HG03095 (cell line): ENCODE measurements around the gene PLXNA4.

Experiments used
- ATAC-seq: cut with Tn5 transposase; IDR thresholded peaks from one replicate; pipeline ENCODE4 v1.9.1; 2021; ENCODE audit warnings: moderate library complexity; ENCODE audit not compliant: unreplicated experiment

Gene PLXNA4

DNA sequence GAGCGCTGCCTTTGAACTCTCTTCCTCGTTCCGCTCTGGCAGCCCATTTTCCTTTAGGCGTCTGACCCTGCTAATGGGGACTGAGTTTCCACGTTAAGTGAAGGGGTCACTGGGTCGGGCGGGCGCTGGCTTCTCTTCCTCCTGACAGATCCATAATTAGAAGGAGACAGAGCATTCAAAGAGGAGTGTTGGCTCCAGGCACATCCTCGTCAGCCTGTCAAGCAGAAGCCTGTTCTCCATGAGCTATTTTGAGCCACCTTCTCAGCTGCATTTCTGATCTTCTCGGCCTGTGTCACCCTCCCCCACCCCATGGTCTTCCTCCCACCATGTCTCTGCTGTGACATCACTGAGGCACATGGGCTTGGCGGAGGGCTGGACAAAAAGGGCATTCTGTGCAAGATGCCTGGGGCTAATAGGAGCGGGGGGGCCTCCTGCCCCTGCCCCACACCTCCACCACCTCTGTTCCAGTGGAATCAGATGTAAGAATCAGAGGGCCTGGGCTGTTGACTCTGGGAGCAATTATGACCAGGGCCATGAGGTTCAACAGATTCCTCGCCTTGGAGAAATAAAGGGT, 248.1 kb downstream of the PLXNA4 start:
- no peak for ATAC-seq

DNA sequence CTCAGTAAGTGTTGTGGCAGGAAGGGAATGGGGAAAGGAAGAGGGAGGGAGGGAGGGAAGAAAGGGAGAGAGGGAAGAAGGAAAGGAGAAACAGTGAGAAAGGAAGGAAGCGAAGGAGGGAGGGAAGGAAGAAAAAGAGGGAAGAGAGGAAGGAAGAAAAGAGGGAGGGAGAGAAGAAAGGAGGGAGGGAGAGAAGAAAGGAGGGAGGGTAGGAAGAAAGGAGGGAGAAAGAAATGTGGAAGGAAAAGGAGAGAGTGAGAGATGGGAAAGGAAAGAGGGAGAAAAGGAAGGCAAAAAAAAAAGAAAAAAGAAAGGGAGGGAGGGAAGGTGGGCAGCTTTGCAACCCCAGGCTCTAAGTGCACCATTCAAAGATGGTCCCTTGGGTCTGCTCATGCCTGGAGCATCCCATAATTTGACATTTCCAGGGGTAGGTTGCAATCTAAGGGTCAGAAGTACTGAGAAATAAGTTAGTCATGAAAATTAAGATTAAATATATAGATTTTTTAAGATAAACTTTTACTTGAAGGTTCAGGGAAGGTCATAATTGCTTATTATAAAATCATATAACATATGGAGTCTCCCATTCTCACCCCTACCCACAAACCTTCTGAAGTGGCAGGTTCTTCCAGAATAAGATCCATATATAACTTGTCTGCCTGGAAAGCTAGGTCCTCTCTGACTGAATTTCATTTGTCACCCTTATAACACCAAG, 249.2 kb downstream of the PLXNA4 start:
- ATAC-seq: no peak

DNA sequence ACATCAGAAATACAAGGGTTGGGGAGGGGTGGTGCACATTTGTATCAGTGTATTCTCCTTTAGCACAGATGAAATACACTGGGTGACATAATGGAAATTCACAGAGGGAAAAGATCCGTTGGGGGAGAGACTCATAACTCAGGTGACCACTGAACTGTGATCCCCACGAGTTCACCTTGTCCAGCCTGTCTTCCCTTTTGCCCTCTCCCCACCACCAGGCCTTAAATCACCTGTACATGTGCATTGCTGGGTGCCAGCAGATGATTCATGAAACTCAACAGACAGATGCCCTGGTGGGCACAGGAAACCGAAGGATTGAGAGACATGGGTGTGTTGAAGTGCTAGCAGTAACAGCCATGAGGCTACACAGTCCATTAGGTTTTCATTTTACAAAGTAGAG, 253.3 kb downstream of the PLXNA4 start:
- ATAC-seq: no peak

DNA sequence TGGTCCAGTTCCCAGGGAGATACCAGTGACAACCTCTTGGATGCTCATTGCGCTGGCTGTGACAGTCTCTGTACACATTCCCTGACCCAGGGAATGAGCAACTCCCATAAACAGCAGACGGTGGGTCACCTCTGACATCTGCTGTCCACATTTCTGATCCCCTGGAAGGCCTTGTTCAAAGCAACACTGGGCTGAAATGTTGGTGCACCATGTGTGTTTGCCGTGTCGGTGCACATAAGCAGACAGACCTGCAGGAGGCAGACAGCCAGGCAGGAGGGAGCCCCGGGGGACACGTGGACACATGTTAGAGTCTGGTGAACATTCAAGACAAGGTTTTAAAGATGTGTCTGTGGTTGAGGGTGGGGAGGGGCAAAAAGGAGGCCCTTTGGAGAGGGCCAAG, 254.9 kb downstream of the PLXNA4 start:
- ATAC-seq: no peak

DNA sequence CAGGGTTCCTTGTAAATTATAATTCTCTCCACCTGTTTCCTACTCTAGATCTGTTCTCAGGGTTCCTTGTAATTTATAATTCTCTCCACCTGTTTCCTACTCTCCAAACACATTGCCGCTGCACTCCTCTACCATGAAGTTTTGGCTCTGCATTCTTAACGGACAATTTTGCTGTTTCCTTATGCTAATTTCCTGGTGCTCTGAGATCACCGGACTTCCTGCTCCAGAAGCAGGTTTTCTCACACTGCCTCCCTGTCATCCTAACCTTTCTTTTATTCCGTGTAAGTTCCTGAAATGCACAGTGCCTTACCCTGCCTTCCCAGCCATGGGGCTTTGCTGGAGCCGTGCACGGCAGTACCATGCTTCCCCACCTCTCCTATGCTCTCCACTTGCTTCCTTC, 256.8 kb downstream of the PLXNA4 start:
- ATAC-seq: no peak

DNA sequence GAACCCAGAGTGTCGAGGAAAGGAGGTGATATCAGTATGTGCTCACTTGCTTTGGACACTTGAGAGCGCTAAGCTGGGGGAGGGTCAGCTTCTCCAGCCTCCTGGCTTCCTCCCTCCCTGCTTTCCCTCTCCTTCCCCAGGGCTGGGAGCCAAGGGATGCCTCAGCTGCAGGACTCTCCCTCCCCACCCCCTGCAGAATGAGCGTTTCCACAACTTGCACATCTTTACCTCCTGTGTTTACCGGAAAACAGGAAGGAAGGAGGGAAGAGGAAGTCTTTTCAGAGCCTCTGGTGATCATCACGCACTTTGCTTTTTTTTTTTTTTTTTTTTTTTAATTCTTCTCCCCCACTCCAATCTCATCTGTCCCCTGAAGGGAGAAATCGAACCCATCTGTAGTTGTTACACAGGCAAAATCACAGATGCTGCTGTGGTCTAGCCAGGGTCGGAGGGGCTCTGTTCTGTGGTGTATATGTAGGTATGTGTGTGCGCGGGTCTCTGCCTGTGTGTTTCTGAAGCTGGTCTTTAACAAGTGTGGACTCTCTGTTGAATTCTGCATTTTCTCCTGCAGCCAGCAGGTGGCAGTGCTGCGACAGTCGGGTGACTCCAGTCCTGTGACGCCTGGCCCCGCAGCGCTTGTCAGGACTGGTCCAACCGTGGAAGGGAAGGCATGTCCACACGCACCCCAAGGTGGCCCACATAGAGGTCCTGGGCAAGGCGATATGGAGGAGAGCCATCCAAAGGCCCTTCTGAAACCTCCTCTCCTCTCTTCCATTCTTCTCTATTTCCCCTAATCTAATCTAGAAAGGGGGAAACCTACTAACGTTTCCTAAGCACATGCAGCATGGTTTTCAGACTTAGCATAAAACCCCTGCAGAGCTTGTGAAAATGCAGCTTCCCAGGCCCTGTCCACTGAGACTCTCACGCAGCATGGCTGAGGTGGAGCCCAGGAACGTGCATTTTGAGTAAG, 257.6 kb downstream of the PLXNA4 start:
- peak; percentile 95 for ATAC-seq

DNA sequence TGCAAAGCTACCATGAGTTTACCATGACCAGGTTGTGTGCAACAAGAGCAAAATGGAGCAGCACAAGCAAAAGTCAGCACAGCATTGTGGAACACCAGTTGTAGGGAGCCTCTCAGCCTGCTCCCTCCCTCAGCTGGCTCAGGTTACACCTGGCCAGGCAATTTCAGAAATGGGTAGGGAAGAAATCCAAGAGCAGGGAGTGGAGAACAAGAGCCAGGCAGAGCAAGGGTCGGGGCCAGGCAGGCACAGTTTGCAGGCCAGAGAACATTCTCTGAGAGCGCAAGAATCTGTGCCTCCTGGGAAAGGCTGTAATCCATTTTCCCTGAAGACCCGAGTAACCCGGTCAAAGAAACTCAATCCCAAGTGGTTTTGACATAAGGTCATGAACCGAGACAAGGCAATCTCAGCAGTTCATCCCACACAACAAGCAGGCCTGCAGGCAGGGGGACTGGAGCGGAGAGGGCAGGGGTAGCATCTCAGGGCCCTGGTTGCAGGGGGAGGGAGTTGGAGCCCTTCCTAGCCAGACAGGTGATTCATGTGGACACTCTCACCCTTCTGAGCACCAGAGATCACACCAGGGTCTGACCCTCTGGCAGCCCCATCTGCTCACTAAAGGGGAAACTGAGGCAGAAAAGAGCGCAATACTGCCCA, 258.4 kb downstream of the PLXNA4 start:
- no peak for ATAC-seq

DNA sequence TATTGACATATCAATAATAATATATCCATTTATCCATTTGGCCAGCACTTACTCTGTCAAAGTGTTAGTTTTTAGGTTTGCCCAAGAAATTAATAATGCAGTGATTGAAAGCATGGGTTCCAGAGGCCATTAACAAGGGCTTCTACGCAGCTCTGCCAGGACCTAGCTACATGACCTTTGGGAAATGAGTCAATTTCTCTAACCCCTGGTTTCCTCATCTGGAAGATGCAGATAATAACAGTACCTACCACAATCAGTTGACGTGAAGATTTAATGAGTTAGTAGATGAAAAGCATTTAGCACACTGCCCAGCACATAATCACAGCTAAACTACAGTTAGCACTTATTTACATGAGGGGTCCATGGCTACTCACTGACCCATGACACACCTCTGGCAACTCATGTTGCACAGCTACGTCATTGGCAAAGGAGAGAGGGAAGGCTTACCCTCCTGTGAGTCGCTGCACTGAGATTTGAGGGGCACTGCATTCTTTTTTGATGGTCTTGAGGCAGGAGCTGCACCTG, 263.7 kb downstream of the PLXNA4 start:
- ATAC-seq: no peak

DNA sequence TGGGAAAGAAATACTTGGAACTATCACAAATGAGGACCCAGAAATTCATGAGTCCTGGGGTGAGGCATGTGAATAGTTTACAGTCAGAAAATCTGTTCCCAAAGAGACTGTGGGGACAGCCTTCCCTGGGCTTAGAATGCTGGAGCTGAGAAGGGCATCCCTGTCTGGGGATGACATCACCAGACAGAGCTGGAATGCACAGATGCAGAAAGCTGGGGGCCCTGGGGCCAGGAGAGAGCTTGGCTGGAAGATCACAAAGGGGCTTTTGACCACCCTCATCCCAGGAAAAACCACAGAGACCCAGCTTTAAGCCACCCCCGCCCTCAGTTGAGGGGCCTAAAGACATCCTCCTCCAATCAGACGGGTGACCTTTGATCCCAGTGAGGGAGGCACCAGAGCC, 264.5 kb downstream of the PLXNA4 start:
- ATAC-seq: no peak

DNA sequence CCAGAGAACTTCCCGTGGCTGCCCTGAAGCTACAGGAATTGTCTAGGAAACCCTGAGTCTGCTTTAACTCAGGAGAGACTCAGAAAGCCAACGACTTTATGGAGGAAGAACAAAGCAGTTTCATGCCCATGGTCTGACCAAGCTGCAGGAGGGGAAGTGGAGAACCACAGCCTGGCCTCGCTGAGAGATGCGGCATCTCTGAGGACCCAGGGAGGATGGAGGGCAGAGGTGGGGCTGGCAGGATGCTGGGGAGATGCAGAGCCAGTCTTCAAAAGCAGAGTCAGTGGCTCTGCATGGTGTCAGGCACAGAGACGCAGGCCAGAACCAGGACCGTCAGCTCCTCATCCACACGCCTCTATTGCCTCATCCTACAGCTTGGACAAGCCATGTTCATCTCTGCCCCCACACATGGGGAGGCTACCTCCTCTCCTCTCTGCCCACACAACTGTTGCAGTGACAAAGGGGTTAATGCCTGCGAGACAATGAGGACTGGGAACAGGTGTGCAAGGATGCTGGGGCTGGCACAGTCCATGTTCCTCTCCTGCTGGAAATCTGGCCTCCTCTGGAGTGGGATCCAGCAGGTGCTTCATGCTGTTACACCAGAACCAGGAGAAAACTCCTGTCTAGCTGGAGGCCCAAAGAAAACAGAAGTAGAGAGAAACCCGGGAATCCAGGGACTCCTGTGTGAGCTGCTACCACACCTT, 267.0 kb downstream of the PLXNA4 start:
- ATAC-seq: no peak

DNA sequence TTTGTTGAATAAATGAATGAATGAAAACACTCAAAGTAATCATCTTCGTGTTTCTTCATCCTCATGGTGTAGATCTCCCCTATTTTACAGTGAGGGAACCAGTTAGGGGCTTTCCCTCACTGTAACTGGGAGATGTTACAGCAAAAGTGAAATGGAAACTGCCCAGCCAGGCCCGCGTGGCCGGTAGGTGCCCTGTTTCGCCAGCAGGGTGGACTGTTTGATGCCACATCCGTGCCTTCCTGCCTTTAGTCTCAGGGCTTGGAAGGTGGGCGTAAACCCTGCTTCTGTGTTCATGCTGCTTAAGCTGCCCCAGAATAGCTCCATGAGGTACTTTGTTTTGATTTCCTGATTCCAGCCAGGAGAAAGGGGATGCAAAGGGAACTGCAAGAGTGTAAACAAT, 268.8 kb downstream of the PLXNA4 start:
- ATAC-seq: no peak

DNA sequence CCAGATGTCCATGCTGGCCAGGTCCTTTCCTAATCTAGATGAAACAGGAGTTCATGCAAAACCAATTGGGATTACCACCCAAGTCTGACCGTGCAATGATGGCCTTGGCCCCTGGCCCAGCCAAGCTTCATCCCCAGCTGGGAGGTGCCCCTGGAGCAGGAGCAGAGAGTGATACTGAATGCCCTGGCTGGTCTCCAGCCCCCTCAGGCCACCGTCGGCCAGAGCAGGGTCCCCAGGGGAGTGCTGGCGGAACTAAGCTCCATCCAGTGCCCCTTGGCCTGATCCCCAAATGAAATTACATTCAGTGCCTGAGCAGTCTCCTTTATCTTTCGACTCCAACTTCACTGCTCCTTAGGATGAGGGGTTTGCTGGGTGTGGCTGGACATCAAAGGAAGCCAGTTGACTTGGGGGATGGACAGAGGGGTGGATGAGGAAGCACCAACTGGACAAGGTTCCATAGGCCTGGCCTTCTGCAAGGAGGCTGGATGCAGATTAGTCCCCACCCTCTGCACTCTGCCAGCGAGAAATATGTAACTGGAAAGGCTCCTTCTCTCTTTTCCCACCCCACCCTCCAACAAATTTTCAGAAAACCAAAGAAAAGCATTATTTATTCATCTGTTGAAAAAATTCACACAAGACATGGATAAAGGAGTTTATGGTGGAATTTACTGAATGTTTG, 275.5 kb downstream of the PLXNA4 start:
- no peak for ATAC-seq

DNA sequence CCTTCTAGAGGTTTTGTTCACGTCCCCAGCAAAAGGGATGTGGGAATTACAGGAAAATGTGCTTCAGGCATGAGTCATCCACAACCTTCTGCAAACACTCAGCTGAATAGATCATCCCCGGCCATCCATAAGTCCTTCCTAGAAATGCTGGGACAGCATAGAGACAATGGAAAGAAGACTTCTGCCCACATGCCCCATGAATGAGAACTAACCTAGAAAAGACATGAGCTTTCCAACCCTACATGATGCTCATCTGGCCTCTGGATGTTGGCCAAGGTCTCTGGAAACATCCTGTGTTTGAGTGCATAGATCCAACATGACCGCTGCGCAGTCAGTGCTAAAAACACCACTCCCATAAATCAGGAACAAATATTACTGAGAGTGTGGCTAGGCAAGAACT, 277.5 kb downstream of the PLXNA4 start:
- no peak for ATAC-seq

DNA sequence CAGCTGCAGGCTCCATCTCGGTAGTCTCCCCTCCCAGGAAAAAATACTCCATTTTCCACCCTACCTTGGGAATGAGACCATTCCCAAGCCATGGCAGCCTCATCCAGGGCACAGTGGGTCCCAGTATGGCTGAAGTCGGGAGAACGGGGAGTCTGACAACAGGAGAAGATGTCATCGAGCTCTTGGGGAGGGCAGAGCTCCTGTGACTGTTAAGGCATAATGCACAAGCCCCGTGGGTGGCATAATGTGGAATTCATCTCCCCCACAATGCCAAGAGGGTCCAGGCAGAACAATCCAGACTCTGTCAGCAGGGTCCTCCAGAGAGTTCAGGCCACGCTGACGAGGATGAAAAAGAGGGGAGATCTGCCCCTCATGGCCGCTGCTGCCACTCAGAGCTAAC, 279.4 kb downstream of the PLXNA4 start:
- ATAC-seq: no peak

DNA sequence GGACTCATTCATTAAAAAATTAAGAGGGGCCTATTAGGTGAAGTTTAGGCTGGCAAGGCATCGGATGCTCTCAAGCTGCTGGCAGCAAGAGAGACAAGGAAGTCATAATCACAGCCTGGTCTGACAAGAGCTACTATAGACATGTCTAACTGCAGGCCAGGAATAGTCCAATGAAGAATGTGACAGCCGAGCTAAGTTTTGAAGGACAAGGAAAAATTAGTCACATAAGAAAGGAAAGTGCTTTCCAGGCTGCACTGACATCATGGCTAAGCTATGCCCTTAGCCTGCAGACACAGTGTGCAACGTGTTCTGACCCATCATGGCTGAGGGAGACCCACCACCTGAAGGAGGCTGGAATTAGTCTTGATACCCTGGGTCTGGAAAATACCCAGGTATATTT, 281.1 kb downstream of the PLXNA4 start:
- no peak for ATAC-seq

DNA sequence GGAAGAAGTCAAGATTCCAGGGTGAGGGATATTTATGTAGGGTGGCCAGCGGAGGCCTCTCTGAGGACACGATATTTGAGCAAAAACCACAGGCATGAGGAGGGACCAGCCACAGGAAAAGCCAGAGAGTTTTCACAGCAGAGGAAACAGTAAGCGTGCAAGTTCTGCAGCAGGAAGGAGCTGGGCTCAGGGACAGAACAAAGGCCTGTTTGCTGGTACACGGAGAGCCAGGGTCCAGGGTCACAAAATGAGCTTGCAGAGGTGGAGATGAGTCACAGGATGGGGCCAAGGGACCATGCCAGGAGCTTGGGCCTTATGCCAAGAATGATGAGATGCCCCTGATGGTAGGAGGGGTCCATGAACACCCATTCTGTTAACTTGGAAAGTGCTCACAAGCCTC, 283.5 kb downstream of the PLXNA4 start:
- ATAC-seq: no peak

DNA sequence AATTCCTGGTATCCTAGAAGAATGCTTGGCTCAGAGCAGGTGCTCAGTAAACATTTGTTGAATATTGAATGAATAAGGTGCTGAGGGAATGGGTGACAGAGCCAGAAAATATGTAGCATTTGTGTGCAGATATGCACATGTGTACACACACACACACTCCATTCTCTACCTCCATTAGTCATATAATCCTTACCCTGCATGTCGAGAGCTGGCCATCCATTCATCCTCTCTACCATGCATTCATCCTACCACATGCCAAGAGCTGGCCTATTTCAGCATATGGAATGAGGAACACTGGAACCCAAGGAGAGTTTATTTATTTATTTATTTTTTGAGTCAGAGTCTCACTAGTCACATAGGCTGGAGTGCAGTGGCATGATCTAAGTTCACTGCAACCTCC, 284.8 kb downstream of the PLXNA4 start:
- no peak for ATAC-seq

DNA sequence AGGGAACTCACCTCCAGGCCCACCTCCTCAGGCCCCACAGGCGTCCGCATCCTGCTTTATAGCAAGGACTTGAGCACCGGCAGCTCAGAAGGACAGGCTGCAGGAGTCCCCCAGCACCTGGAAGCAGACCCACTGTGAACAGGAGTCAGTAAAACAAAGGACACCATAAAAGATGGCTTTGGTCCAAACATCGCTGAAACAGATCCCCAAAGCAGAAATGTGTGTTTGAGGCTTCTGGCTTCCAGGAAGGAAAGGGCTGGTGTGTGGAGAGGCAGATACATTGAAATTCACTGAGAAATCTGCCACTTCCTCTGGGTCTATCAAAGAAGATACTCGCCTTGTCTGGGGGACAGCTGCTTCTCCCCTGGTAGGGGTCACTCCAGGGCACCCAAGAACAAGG, 286.2 kb downstream of the PLXNA4 start:
- ATAC-seq: no peak

DNA sequence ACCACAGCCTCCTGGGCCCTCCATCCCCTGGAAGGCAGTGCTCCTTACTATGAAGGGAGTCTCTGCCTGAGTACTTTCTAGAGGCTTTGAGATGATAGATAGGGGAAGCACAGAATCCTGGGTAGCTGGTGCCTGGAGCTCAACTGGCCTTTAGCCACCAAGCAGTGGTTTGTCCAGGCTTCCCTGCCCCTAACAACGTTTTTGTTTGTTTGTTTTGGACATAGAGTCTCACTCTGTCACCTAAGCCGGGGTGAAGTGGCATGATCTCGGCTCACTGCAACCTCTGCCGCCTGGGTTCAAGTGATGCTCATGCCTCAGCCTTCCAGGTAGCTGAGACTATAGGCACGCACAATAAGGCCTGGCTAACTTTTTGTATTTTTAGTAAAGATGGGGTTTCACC, 289.4 kb downstream of the PLXNA4 start:
- ATAC-seq: no peak

DNA sequence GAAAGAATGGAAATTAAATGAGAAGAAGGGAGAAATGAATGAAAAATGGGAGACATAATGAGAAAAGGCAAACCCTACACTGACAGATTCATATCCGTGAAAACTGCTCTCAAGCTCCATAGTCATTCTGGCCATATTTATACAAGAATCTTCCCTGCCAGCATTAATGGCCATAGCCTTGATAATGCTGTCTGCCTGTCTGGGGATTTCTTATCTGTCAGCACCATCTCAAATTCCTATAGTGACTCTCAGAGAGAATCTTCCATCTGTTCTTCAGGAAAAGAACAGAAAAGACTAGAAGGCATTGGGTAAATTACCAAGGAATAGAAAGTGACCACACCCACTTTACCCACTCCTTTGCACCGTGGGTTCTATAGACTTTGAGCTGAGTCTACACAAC, 295.9 kb downstream of the PLXNA4 start:
- ATAC-seq: no peak
